Mucosa of descending colon (tissue), 3 donors: ENCODE data around the gene SOX6. TPM values are rescaled to one million over a fixed set of nuclear protein-coding genes. Genes with fewer than 3 reads are reported as not detected.

Experiments used
- ATAC-seq: fragments of 200-7000 bp; cut with Tn5 transposase; one replicate; pipeline ENCODE4 v1.9.1; 2020; ENCODE audit warnings: mild to moderate bottlenecking, moderate library complexity
- DNase-seq, 3 donors: peaks; one replicate each; pipeline ENCODE4 v3.0.0-alpha.2; 2020
- H3K36me3 ChIP-seq: fragments of 200-600 bp; one replicate; pipeline ENCODE4 v1.8.0; 2021; ENCODE audit warnings: low read depth, mild to moderate bottlenecking
- H3K4me1 ChIP-seq: fragments of 200-600 bp; one replicate; pipeline ENCODE4 v1.8.0; 2021; ENCODE audit warnings: low read depth, mild to moderate bottlenecking
- H3K4me3 ChIP-seq: fragments of 200-600 bp; one replicate; pipeline ENCODE4 v1.8.0; 2021; ENCODE audit warnings: mild to moderate bottlenecking
- H3K9me3 ChIP-seq: fragments of 200-600 bp; one replicate; pipeline ENCODE4 v1.8.0; 2021; ENCODE audit warnings: mild to moderate bottlenecking
- intact Hi-C, 2 donors: fragments of 100-400 bp; cut with DNase I in 1 of 2; cut with micrococcal nuclease in 1 of 2; formaldehyde crosslinking; loops; one replicate each; pipeline versions ENCODE4 v1.11.0 to v1.11.1; 2022; cut with DNase I, micrococcal nuclease
- total RNA-seq, 3 donors: library from RNA; stranded (reverse); fragmentation: NEBNext Ultra II Directional in 2 of 3; extraction: Animal tissue kit (Norgen Biotek cat#: 25700) in 2 of 3; gene quantifications; one replicate each; pipeline versions ENCODE4 v1.2.1 to v1.2.4, GENCODE V29; 2021 to 2023
- TF ChIP-seq, protein P1 (sequence below): fragments of 200-600 bp; IDR thresholded peaks from one replicate; pipeline ENCODE4 v1.8.0; 2022; ENCODE audit warnings: antibody characterized with exemption, mild to moderate bottlenecking
- donor health status: DM: no; HTN: no; CAD: no; lungs with moderate emphysema.
- donor health status: DM: no; HTN: no; CAD: no.
- donor health status: DM: no; HTN: yes; CAD: no.

SOX6 gene
- total RNA-seq, 3 donors from 2014 or later, result 5.8 to 6.5 (median 6.0) TPM

DNA sequence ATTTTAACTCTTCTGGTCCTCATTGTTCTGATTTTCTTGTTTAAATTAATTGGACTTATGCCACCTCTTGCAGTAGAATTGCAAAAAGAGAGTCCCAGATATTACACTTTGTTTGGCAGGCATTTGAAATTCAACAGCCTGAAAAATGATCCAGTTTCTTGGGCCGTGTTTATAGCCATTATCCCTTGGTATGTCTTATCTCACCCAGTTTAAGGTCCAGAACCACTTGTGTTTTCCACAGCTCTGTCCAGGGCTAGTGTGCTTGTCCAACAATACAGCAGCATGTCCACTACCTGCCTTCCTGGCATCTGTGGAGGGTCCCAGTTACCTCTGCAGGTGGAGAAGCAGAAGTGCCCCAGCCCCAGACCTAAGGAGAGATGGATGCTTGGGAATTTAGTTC is 397.4 kb downstream of the SOX6 start:
- H3K36me3 ChIP-seq, result no peaks in the 10 kb centered on the region
- H3K4me1 ChIP-seq, result no peaks in the 10 kb centered on the region
- no peak overlapping the region for H3K4me3 ChIP-seq
- H3K9me3 ChIP-seq, result no peaks in the 10 kb centered on the region
- DNase-seq (no peak), ATAC-seq (no peak)
- TF ChIP-seq, protein P1, sequence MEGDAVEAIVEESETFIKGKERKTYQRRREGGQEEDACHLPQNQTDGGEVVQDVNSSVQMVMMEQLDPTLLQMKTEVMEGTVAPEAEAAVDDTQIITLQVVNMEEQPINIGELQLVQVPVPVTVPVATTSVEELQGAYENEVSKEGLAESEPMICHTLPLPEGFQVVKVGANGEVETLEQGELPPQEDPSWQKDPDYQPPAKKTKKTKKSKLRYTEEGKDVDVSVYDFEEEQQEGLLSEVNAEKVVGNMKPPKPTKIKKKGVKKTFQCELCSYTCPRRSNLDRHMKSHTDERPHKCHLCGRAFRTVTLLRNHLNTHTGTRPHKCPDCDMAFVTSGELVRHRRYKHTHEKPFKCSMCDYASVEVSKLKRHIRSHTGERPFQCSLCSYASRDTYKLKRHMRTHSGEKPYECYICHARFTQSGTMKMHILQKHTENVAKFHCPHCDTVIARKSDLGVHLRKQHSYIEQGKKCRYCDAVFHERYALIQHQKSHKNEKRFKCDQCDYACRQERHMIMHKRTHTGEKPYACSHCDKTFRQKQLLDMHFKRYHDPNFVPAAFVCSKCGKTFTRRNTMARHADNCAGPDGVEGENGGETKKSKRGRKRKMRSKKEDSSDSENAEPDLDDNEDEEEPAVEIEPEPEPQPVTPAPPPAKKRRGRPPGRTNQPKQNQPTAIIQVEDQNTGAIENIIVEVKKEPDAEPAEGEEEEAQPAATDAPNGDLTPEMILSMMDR, result no peak
- intact Hi-C loops, result no loop called here

DNA sequence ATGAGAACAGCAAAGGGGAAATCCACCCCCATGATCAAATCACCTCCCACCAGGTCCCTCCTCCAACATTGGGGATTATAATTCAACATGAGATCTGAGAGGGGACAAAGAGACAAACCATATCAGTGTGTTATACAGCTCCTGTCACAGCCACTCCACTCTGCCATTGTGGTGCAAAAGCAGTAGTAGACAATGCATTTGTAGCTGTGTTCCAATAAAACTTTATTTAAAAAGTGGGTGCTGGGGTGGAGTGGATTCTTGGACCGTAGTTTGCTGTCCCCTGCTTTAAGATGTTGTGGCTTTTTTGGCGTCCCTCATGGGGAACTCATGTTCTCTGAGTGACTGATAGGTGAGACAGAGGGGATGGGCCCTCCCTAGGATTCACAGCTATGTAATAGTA is 399.1 kb downstream of the SOX6 start:
- ATAC-seq (no peak), DNase-seq (no peak)
- TF ChIP-seq, protein P1, result no peak
- Histone ChIP-seq H3K4me3 (no peak overlapping the region), H3K9me3 (no peaks in the 10 kb centered on the region), H3K36me3 (no peaks in the 10 kb centered on the region), H3K4me1 (no peaks in the 10 kb centered on the region)
- intact Hi-C loops, result no loop called here

DNA sequence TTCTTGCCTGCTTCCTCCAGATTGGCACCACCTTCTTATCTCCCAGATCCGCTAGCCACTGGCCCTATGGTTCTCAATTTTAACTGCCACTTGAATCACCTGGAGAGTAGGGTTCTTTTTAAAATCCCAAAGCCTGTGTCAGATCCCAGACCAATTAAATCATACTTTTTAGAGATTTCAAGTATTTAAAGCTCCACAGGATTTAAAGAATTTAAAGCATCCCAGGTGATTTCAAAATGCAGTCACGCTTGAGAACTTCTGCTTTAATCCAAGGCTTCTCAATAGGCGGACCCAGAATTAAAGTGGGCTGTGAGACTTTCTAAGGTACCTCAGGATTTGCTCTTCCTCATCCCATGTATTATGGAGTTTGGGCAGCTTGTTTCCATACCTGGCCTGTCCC is 400.0 kb downstream of the SOX6 start:
- no peaks in the 10 kb centered on the region for H3K4me1 ChIP-seq
- DNase-seq (no peak), ATAC-seq (no peak)
- intact Hi-C loops, result no loop called here
- H3K4me3 ChIP-seq, result no peak overlapping the region
- no peaks in the 10 kb centered on the region for H3K9me3 ChIP-seq
- H3K36me3 ChIP-seq, result no peaks in the 10 kb centered on the region
- TF ChIP-seq, protein P1, result no peak

DNA sequence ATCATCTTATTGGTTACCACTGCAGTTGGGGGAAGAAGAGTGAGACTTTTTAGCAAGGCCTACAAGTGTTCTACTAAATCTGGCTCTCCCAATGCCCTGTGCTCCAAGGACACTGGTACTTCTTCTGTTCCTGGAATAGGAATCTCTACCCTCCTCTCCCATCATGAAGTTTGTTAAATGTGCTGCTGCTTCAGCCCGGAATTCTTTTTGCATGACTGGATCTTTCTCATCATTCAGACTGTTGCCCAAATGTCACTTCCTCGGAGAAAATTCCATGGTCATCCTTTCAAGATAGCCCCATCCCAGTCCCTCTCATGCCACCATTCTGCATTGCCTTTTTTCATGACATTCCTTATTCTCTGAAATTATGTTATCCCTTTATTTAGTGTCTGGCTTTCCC is 400.8 kb downstream of the SOX6 start:
- TF ChIP-seq, protein P1, result no peak

DNA sequence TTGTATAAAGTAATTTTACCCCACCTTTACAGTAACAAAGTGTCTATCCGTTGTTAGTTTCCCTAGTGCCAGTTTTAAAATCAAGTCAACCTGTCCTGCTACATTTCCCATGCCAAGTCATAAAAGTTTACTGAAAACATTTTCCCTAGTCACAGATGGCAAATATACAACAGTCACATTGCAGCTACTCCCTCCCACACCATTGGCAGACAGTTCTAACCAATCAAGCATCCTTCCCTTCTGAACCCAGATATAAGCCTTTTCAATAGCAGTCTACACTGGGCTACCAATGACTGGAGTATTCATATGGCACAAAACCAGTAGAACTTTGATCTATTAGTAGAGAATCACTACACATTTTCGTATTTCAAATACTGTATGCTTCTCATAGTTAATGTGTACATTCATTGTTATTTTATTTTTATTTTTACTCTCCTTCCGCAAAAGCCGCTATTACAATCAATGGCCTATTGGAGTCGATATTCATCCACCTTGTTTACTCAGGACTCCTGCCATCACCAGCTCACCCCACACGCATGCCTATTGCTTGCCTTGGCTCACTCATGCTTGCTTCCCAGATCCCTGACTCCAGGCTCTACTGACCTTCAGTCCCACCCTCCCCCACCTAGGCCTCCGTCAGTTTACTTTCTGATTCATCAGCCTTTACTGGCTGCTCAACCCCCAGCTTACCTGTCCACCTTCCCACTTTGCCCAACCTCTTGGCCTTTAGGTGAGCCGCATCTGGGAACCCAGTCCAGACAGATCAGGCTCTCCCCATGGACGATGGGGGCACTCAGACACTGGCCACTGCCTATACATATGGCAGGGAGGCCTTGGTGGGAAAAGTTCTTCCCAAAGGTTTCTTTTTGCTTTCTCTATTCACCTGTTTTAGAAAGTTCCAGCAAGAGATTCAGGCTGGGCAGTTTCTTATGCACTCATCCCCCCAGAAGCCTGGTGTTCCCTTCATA is 408.4 kb downstream of the SOX6 start:
- TF ChIP-seq, protein P1, result no peak
- DNase-seq, result no peak
- H3K36me3 ChIP-seq, result no peaks in the 10 kb centered on the region
- H3K4me3 ChIP-seq, result no peak overlapping the region
- peaks cover 5% of the 10 kb centered on the region for H3K4me1 ChIP-seq
- intact Hi-C loops, result no loop called here
- ATAC-seq, result no peak
- H3K9me3 ChIP-seq, result no peaks in the 10 kb centered on the region

More for the DNA sequence above, 400.8 kb downstream of the SOX6 start:
- H3K4me1 ChIP-seq, result no peaks in the 10 kb centered on the region
- H3K9me3 ChIP-seq, result no peaks in the 10 kb centered on the region
- H3K4me3 ChIP-seq, result no peak overlapping the region
- no peak for ATAC-seq
- intact Hi-C loops, result no loop called here
- H3K36me3 ChIP-seq, result no peaks in the 10 kb centered on the region
- DNase-seq, result no peak
